NB4 (cell line): Measurements from ENCODE around the gene KCNK13.

Source experiments
- CTCF ChIP-seq: IDR thresholded peaks from one replicate; pipeline ENCODE4 v1.5.1; 2012; ENCODE audit warnings: low read depth, low read length
- MYC ChIP-seq: IDR thresholded peaks from 2 replicates; pipeline ENCODE4 v1.6.1; 2011; ENCODE audit warnings: low read depth, low read length
- POLR2A ChIP-seq: IDR thresholded peaks from 2 replicates; pipeline ENCODE4 v1.6.1; 2011; ENCODE audit warnings: mild to moderate bottlenecking; ENCODE audit not compliant: insufficient read length; ENCODE audit errors: extremely low read depth
- TF ChIP-seq, protein P1 (sequence below): IDR thresholded peaks from 2 replicates; pipeline ENCODE4 v1.6.1; 2011; ENCODE audit warnings: low read depth, low read length

DNA sequence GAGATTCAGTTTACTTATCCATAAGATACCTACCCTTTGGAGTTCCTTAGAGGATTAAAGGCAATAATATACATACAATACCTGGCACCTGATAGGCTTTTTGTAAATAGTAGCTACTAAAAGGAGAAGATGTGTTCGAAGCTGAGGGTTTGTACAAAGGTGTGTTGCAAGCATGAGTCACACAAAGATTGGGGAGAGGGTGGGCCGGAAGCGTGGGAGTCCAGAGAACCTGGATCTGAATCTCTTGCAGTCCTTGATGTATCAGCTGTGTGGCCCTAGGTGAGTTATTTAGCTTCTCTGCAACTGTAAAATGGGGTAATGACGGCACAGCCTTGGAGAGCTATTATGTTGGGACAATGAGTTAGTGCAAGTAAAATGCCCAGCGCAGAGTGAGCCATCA lies 132.9 kb downstream of the KCNK13 start:
- TF ChIP-seq POLR2A (no peak), CTCF (no peak), MYC (no peak)
- TF ChIP-seq, protein P1, sequence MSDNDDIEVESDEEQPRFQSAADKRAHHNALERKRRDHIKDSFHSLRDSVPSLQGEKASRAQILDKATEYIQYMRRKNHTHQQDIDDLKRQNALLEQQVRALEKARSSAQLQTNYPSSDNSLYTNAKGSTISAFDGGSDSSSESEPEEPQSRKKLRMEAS = no peak
